ENCODE measurements around the gene FKBP14.

- no peak for TF ChIP-seq CTCF (IDR thresholded peaks at IDR 0.05 in 4 of 5, conservative IDR thresholded peaks at IDR 0.05 in 1 of 5)
- no peak for TF ChIP-seq POLR2A (IDR thresholded peaks at IDR 0.05)
Measured at GRCh38 chr7:29990931-29991330, 35.6 kb downstream of the FKBP14 start.
